GM21526 (cell line): Measurements from ENCODE around the gene HOXD1.

ENCODE experiments used
- ATAC-seq: cut with Tn5 transposase; IDR thresholded peaks from one replicate; pipeline ENCODE4 v1.9.1; 2021; ENCODE audit warnings: moderate library complexity; ENCODE audit not compliant: unreplicated experiment, low FRiP score

Gene HOXD1

DNA sequence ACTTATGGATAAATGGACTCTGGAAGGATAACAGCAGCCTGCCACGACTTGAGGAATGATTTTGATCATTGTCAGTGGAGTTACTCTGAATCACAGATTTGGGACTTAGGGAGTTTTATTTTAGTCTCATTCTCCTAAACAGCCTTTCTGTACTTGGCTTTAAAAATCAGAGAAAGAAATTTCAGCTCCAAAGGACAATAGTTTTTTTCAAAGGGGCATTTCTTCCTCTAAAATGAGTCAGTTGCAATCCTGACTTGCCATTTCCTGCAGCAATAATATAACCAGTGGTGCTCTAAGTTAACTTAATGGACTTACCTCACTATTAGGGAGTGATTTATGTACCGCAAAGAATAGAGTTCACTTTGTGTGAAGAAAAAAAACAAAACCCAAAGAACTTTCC is 45.7 kb downstream of the HOXD1 start:
- no peak for ATAC-seq

DNA sequence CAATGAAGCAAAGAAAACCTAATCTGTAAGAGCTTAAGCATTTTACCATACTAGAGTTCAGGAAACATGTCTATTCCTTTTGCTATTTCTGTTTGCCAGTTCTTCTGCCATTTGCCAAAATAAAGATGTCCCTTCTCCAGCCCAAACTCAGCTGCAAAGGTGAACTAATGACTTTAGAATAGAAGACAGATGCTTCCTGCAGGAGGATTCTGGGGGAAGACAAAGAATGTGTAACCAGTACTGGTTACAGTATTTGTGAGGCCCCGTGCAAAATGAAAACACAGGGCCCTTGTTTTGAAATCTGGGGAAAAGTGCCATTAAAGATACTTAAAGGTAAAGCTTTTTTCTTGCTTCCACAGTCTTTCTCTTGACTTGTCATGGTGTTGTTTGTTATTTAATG is 46.5 kb downstream of the HOXD1 start:
- ATAC-seq = no peak

DNA sequence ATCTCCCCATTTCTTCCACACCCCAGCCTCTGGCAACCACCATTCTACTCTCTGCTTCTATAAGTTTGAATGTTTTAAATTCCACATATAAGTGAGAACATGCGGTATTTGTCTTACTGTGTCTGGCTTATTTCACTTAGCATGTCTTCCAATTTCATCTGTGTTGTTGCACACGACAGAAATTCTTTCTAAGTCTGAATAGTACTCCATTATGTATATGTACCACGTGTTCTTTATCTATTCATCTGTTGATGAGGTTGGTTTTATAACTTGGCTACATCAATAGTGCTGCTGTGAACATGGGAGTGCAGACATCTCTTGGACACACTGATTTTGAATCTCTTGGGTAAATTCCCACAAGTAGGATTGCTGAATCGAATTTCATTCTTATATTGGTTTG is 49.0 kb downstream of the HOXD1 start:
- ATAC-seq = no peak

DNA sequence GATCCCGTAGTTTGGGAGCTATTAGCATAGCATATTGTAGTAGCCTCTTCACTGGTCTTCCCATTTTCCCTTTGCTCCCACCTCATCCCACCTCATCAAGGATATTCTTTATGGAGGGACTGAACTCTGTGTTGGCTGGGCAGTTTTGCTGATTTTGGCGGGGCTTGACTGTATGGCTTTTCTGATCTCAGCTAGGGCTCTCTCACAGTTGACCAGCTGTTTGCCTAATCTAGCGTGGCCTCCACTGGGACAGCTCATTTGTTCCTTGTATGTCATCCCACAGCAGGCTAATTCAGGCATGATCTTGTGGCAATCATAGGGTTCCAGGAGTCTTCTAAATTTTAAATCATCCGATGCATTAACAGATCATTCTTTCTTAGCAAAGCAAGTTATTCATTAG is 50.6 kb downstream of the HOXD1 start:
- ATAC-seq = no peak

DNA sequence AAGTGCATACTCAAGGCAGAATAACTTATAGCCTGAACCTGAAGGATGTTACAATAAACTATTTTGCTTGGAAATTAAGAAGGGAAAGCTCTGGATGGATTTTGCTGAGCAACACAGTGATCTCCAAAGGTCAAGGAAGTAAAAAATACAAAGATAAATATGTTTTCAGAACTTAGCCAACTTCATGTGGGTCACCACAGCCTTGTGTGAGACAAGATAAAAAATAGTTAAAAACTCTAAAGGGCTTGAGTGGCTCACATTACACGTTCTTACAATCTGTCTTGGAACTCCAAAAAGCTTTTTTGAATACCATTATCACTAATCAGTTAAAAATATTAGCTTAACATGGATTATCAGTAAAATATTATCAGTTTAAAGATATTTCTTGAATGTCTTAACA is 51.8 kb downstream of the HOXD1 start:
- no peak for ATAC-seq
